Measurements from ENCODE around the gene DMXL1.
"Not testable (repeated sequence)": the region's sequence is repeated elsewhere in the genome, so short reads cannot be mapped to it uniquely, and the experiment has no call there.

DMXL1 gene

GRCh38 chr5:119131530-119132304 is 60.8 kb downstream of the DMXL1 start:
- TF ChIP-seq CTCF (IDR thresholded peaks at IDR 0.05) = no peak
- Histone ChIP-seq H3K4me1 (ENCODE audit: control insufficient read depth in 1 of 2, insufficient read depth in 1 of 2, low read depth in 1 of 2, low read length in 1 of 2) (no peaks in the 10 kb centered on the region), H3K4me3 (ENCODE audit: low read depth in 1 of 2, low read length in 1 of 2) (no peak overlapping the region), H3K27ac (no peak overlapping the region), H3K36me3 (peaks cover 41% of the 10 kb centered on the region), H3K27me3 (no peaks in the 10 kb centered on the region), H3K9me3 (no peaks in the 10 kb centered on the region)

- H3K4me3 ChIP-seq (ENCODE audit: low read depth in 1 of 2, low read length in 1 of 2); H3K4me1 ChIP-seq (ENCODE audit: control insufficient read depth in 1 of 2, insufficient read depth in 1 of 2, low read depth in 1 of 2, low read length in 1 of 2); H3K9me3 ChIP-seq; H3K27me3 ChIP-seq; H3K27ac ChIP-seq: not testable (repeated sequence)
- peaks cover 22% of the 10 kb centered on the region for H3K36me3 ChIP-seq
Observed at GRCh38 chr5:119135743-119136142, 64.9 kb downstream of the DMXL1 start.

GRCh38 chr5:119136666-119137318 is 65.9 kb downstream of the DMXL1 start:
- Histone ChIP-seq H3K9me3 (no peaks in the 10 kb centered on the region), H3K27ac (no peak overlapping the region), H3K4me3 (ENCODE audit: low read depth in 1 of 2, low read length in 1 of 2) (no peak overlapping the region), H3K4me1 (ENCODE audit: control insufficient read depth in 1 of 2, insufficient read depth in 1 of 2, low read depth in 1 of 2, low read length in 1 of 2) (no peaks in the 10 kb centered on the region), H3K27me3 (no peaks in the 10 kb centered on the region), H3K36me3 (peaks cover 22% of the 10 kb centered on the region)
- TF ChIP-seq CTCF (IDR thresholded peaks at IDR 0.05) = no peak

- no peaks in the 10 kb centered on the region for H3K9me3 ChIP-seq
- no peak overlapping the region for H3K4me3 ChIP-seq (ENCODE audit: low read depth in 1 of 2, low read length in 1 of 2)
- TF ChIP-seq CTCF (IDR thresholded peaks at IDR 0.05) = no peak
- peaks cover 49% of the 10 kb centered on the region for H3K36me3 ChIP-seq
- no peaks in the 10 kb centered on the region for H3K27me3 ChIP-seq
- no peaks in the 10 kb centered on the region for H3K4me1 ChIP-seq (ENCODE audit: control insufficient read depth in 1 of 2, insufficient read depth in 1 of 2, low read depth in 1 of 2, low read length in 1 of 2)
- H3K27ac ChIP-seq = no peak overlapping the region
Observed at GRCh38 chr5:119153629-119154028, 82.7 kb downstream of the DMXL1 start.

GRCh38 chr5:119158144-119158543 is 87.3 kb downstream of the DMXL1 start:
- Histone ChIP-seq H3K4me1 (ENCODE audit: control insufficient read depth in 1 of 2, insufficient read depth in 1 of 2, low read depth in 1 of 2, low read length in 1 of 2) (no peaks in the 10 kb centered on the region), H3K9me3 (no peaks in the 10 kb centered on the region), H3K27me3 (no peaks in the 10 kb centered on the region), H3K4me3 (ENCODE audit: low read depth in 1 of 2, low read length in 1 of 2) (no peak overlapping the region), H3K27ac (no peak overlapping the region), H3K36me3 (peaks cover 18% of the 10 kb centered on the region)
- no peak for TF ChIP-seq CTCF (IDR thresholded peaks at IDR 0.05)

- no peaks in the 10 kb centered on the region for H3K9me3 ChIP-seq
Observed at GRCh38 chr5:119161430-119161829, 90.5 kb downstream of the DMXL1 start.

More at GRCh38 chr5:119161430-119161829, 90.5 kb downstream of the DMXL1 start:
- TF ChIP-seq CTCF (IDR thresholded peaks at IDR 0.05) = no peak
- Histone ChIP-seq H3K4me1 (ENCODE audit: control insufficient read depth in 1 of 2, insufficient read depth in 1 of 2, low read depth in 1 of 2, low read length in 1 of 2) (no peaks in the 10 kb centered on the region), H3K27ac (no peak overlapping the region), H3K36me3 (peaks cover 5% of the 10 kb centered on the region), H3K27me3 (no peaks in the 10 kb centered on the region), H3K4me3 (ENCODE audit: low read depth in 1 of 2, low read length in 1 of 2) (no peak overlapping the region)

All from neutrophil (primary cell).